K562 (cell line): ENCODE results near the gene SOAT1. TPM values are rescaled to one million over a fixed set of nuclear protein-coding genes. Genes with fewer than 3 reads are reported as not detected.

ENCODE experiments used
- ATAC-seq: fragments of 200-7000 bp; cut with Tn5 transposase; 3 replicates; pipeline ENCODE4 v1.9.1; 2020; ENCODE audit warnings: moderate library complexity
- BruUV-seq: library from RNA; stranded (reverse); fragments of 400-500 nt; replicated peaks from 2 replicates; lab custom pipeline; 2021; lab: Mats Ljungman, UMichigan
- CTCF ChIA-PET: fragments of 300-600 bp; formaldehyde crosslinking; extraction: SDS; loops from one replicate; lab custom pipeline; 2021; ENCODE audit warnings: low intra/inter-chr PET ratio; lab: Yijun Ruan, JAX
- POLR2A ChIA-PET: fragments of 300-600, 350-650 bp; sonication (Branson Sonifier 250); formaldehyde crosslinking; extraction: SDS; loops from one replicate; lab custom pipeline; 2021; ENCODE audit warnings: antibody characterized with exemption, inconsistent platforms; lab: Yijun Ruan, JAX
- DNase-seq, 4 experiments: peaks; one replicate each; pipeline versions ENCODE4 v3.0.0 to v3.0.0-alpha.2; 2011 to 2018; ENCODE audit warnings: low spot score in 3 of 4, mixed read lengths in 3 of 4; ENCODE audit errors: extremely low read depth in 1 of 4
- FAIRE-seq: peaks from 2 replicates; lab custom pipeline; 2011; peaks lifted over from hg19 to GRCh38; lab: Jason Lieb, UNC
- H2AFZ ChIP-seq: 2 replicates; pipeline ENCODE4 v1.6.0; 2011; ENCODE audit warnings: low read depth, low read length, control low read depth, inconsistent platforms
- H3K27ac ChIP-seq: fragments of 200-600 bp; 3 replicates; pipeline ENCODE4 v1.8.0; 2011; ENCODE audit warnings: low read depth, mild to moderate bottlenecking, control low read depth, inconsistent platforms, low read length, moderate library complexity, mixed read lengths; ENCODE audit errors: extremely low read depth
- H3K27me3 ChIP-seq, 2 experiments: fragments of 300-600 bp in 1 of 2; 2 replicates in 1 of 2; 3 replicates in 1 of 2; pipeline versions ENCODE4 v1.6.0 to v1.8.0; 2011; ENCODE audit warnings: inconsistent platforms in 2 of 2, low read length in 2 of 2, mild to moderate bottlenecking in 1 of 2, mixed read lengths in 1 of 2, moderate library complexity in 1 of 2; ENCODE audit not compliant: control insufficient read depth in 2 of 2, insufficient read depth in 2 of 2
- H3K36me3 ChIP-seq: fragments of 300-600 bp; 3 replicates; pipeline ENCODE4 v1.8.0; 2011; ENCODE audit warnings: mild to moderate bottlenecking, low read length, inconsistent platforms; ENCODE audit not compliant: control insufficient read depth, insufficient read depth
- H3K4me1 ChIP-seq, 2 experiments: fragments of 200-600 bp in 1 of 2; replicated peaks in 1 of 2; 2 replicates in 1 of 2; 3 replicates in 1 of 2; pipeline versions ENCODE4 v1.5.1 to v1.8.0; 2011; ENCODE audit warnings: inconsistent platforms in 2 of 2, low read length in 2 of 2, mild to moderate bottlenecking in 1 of 2, mixed read lengths in 1 of 2, moderate library complexity in 1 of 2; ENCODE audit not compliant: control insufficient read depth in 2 of 2, insufficient read depth in 2 of 2
- H3K4me2 ChIP-seq: 2 replicates; pipeline ENCODE4 v1.6.1; 2011; ENCODE audit warnings: low read length, control low read depth, inconsistent platforms, mixed read lengths; ENCODE audit not compliant: insufficient read depth
- H3K4me3 ChIP-seq: fragments of 200-600 bp; sonication (generic), shearing (Covaris generic); 2 replicates; pipeline ENCODE4 v1.5.1; 2016; ENCODE audit warnings: control low read depth, inconsistent platforms
- H3K79me2 ChIP-seq: fragments of 200-600 bp; 3 replicates; pipeline ENCODE4 v1.8.0; 2011; ENCODE audit warnings: low read length, inconsistent platforms; ENCODE audit not compliant: control insufficient read depth, insufficient read depth
- H3K9ac ChIP-seq, 2 experiments: 2 replicates each; pipeline versions ENCODE4 v1.6.0 to v1.6.1; 2011; ENCODE audit warnings: low read depth in 2 of 2, low read length in 2 of 2, control low read depth in 1 of 2, inconsistent platforms in 1 of 2, mild to moderate bottlenecking in 1 of 2, mixed read lengths in 1 of 2; ENCODE audit not compliant: insufficient read depth in 1 of 2
- H3K9me1 ChIP-seq: one replicate; pipeline ENCODE4 v1.6.0; 2011; ENCODE audit warnings: inconsistent platforms, mild to moderate bottlenecking, low read length, moderate library complexity; ENCODE audit not compliant: control insufficient read depth, insufficient read depth
- H3K9me3 ChIP-seq: replicated peaks from 2 replicates; pipeline ENCODE4 v1.5.1; 2011; ENCODE audit warnings: low read depth, low read length, inconsistent platforms; ENCODE audit not compliant: control insufficient read depth, insufficient read depth
- H4K20me1 ChIP-seq: replicated peaks from 2 replicates; pipeline ENCODE4 v1.6.1; 2011; ENCODE audit warnings: low read length, inconsistent platforms, mixed read lengths; ENCODE audit not compliant: control insufficient read depth, insufficient read depth
- CHD4 ChIP-seq: fragments of 200-600 bp; sonication (generic); IDR thresholded peaks from 3 replicates; pipeline ENCODE4 v1.6.1; 2012; ENCODE audit warnings: low read depth, mild to moderate bottlenecking, mixed read lengths, low read length, inconsistent platforms; ENCODE audit not compliant: insufficient read depth, insufficient replicate concordance, poor library complexity, severe bottlenecking
- ETV6 ChIP-seq, 3 experiments: fragments of 150-350 bp in 1 of 3; sonication (generic) in 1 of 3; formaldehyde crosslinking in 1 of 3; IDR thresholded peaks; 2 replicates each; pipeline versions ENCODE4 v1.6.1 to v1.8.0; 2014 to 2022; ENCODE audit warnings: borderline replicate concordance in 2 of 3, low read depth in 2 of 3, antibody characterized with exemption in 1 of 3, low read length in 1 of 3, mild to moderate bottlenecking in 1 of 3, missing genetic modification reagents in 1 of 3
- SMAD3 ChIP-seq: fragments of 450-650 bp; formaldehyde crosslinking; conservative IDR thresholded peaks from 2 replicates; pipeline ENCODE4 v1.4.0; 2020; ENCODE audit warnings: mild to moderate bottlenecking
- SPI1 ChIP-seq: IDR thresholded peaks from 2 replicates; pipeline ENCODE4 v1.6.1; 2011; ENCODE audit warnings: low read depth, low read length, control low read depth, borderline replicate concordance
- TCF7L2 ChIP-seq: fragments of 150-350 bp; IDR thresholded peaks from 2 replicates; pipeline ENCODE4 v1.6.1; 2016; ENCODE audit warnings: low read depth, mild to moderate bottlenecking, low read length, moderate library complexity
- TCFL5 ChIP-seq: fragments of 250-450 bp; sonication (Bioruptor Pico); conservative IDR thresholded peaks from 2 replicates; pipeline ENCODE4 v1.6.1; 2021; ENCODE audit warnings: mild to moderate bottlenecking, moderate library complexity, matching md5 sums
- ZFP36 ChIP-seq: fragments of 150-350 bp; IDR thresholded peaks from 2 replicates; pipeline ENCODE4 v1.6.1; 2018; ENCODE audit warnings: low read length, low read depth; ENCODE audit not compliant: partially characterized antibody
- ZNF121 ChIP-seq: sonication (generic); formaldehyde crosslinking; conservative IDR thresholded peaks from 2 replicates; pipeline ENCODE4 v1.8.0; 2022; ENCODE audit warnings: missing genetic modification reagents
- ZNF197 ChIP-seq: fragments of 200-800 bp; sonication (Bioruptor generic); IDR thresholded peaks from 2 replicates; pipeline ENCODE4 v1.6.1; 2016; ENCODE audit warnings: low read depth, missing genetic modification characterization, missing compliant biosample characterization
- ZNF717 ChIP-seq: fragments of 250-450 bp; sonication (Bioruptor Pico); IDR thresholded peaks from 2 replicates; pipeline ENCODE4 v1.5.0; 2021
- ZNF75A ChIP-seq: fragments of 450-650 bp; formaldehyde crosslinking; IDR thresholded peaks from 2 replicates; pipeline ENCODE4 v1.4.0; 2020; ENCODE audit warnings: mild to moderate bottlenecking
- WGBS: fragments of 100-300 bp; shearing (Covaris generic); methylation state at CpG from one replicate; pipeline ENCODE4 v1.1.6; 2016; ENCODE audit warnings: low coverage, mixed read lengths; ENCODE audit not compliant: insufficient coverage; ENCODE audit errors: missing lambda C conversion rate; 5-methylcytosine and 5-hydroxymethylcytosine counted together
- in situ Hi-C: fragments of 300-500 bp; cut with MboI; formaldehyde crosslinking; loops from 4 replicates; pipeline ENCODE4 v1.15.0; 2018; ENCODE audit warnings: inconsistent platforms, mixed read lengths
- intact Hi-C: fragments of 100-400 bp; cut with micrococcal nuclease; formaldehyde crosslinking; loops from 2 replicates; pipeline ENCODE4 v1.14.2; 2022
- polyA plus RNA-seq, 8 experiments: library from polyadenylated mRNA; depleted of rRNA in 4 of 8; stranded (reverse) in 5 of 8; unstranded in 3 of 8; fragments of >200 nt; fragmentation: Nextera tagmentation in 2 of 8; fragmentation: Illumina TruSeq in 1 of 8; extraction: Ambion mirVana in 2 of 8; extraction: Trizol in 1 of 8; gene quantifications; 2 replicates each; pipeline versions ENCODE4 v1.2.1 to v1.2.3, GENCODE V29; 2011 to 2014; ENCODE audit warnings: inconsistent platforms in 1 of 8, missing spikeins in 1 of 8
- total RNA-seq, 7 experiments: library from RNA; depleted of rRNA in 6 of 7; stranded (reverse); fragments of >200 nt in 6 of 7; fragmentation: Illumina TruSeq in 2 of 7; extraction: Trizol in 2 of 7; gene quantifications; 2 replicates each; pipeline versions ENCODE4 v1.2.1 to v1.2.3, GENCODE V29; 2011 to 2021; ENCODE audit warnings: low replicate concordance in 1 of 7
- TF ChIP-seq, protein P1 (sequence below): fragments of 450-650 bp; IDR thresholded peaks from 2 replicates; pipeline ENCODE4 v1.6.1; 2017; ENCODE audit warnings: antibody characterized with exemption

Gene SOAT1
- total and polyA plus RNA-seq, 9 of the 15 experiments (the other 6 are each of a cell fraction or from before 2014, with no cell fraction given) = 5.5 to 29.1 (median 17.3) TPM

GRCh38 chr1:179318491-179318890 is 24.9 kb downstream of the SOAT1 start:
- CTCF ChIA-PET = no interaction called here
- in situ Hi-C loops (no loop called here), intact Hi-C loops (no loop called here)
- H3K9ac ChIP-seq = no peak overlapping the region
- no peaks in the 10 kb centered on the region for H3K36me3 ChIP-seq
- H3K27me3 ChIP-seq = no peaks in the 10 kb centered on the region
- H3K9me1 ChIP-seq = no peaks in the 10 kb centered on the region
- H3K4me2 ChIP-seq = no peak overlapping the region
- ATAC-seq (0 out of 3 replicates have a peak, but pooled peaks have one; percentile 36), DNase-seq (no peak), FAIRE-seq (no peak)
- no TSS peak for BruUV-seq
- H3K79me2 ChIP-seq = no peaks in the 10 kb centered on the region
- H3K9me3 ChIP-seq = no peaks in the 10 kb centered on the region
- no peak overlapping the region for H3K27ac ChIP-seq
- WGBS = 54% methylated on average over 5 of the region's 5 CpGs
- H4K20me1 ChIP-seq = no peaks in the 10 kb centered on the region
- H3K4me3 ChIP-seq = no peak overlapping the region
- no peak overlapping the region for H2AFZ ChIP-seq
- POLR2A ChIA-PET = no interaction called here
- no peaks in the 10 kb centered on the region for H3K4me1 ChIP-seq
- no peak for TF ChIP-seq ETV6 (IDR thresholded peaks at IDR 0.05; ENCODE audit: borderline replicate concordance in 1 of 2, low read depth in 2 of 2, low read length in 1 of 2)
- TF ChIP-seq ETV6 (CRISPR knock-in tag; IDR thresholded peaks at IDR 0.05; ENCODE audit: borderline replicate concordance) = no peak
- peak; percentile 92 for TF ChIP-seq SPI1

- ChIA-PET CTCF (no interaction called here), POLR2A (no interaction called here)
- BruUV-seq = no TSS peak
- ATAC-seq (no peak), FAIRE-seq (no peak), DNase-seq (no peak)
- no peak overlapping the region for H3K4me2 ChIP-seq
- intact Hi-C loops (no loop called here), in situ Hi-C loops (no loop called here)
- no peak overlapping the region for H2AFZ ChIP-seq
- no peaks in the 10 kb centered on the region for H3K79me2 ChIP-seq
- H4K20me1 ChIP-seq = no peaks in the 10 kb centered on the region
- no peak overlapping the region for H3K9ac ChIP-seq
- H3K27me3 ChIP-seq = no peaks in the 10 kb centered on the region
- H3K36me3 ChIP-seq = no peaks in the 10 kb centered on the region
- WGBS = 70% methylated on average over 5 of the region's 5 CpGs
- no peaks in the 10 kb centered on the region for H3K9me1 ChIP-seq
- H3K4me3 ChIP-seq = no peak overlapping the region
- H3K27ac ChIP-seq = no peak overlapping the region
- no peaks in the 10 kb centered on the region for H3K4me1 ChIP-seq
- H3K9me3 ChIP-seq = no peaks in the 10 kb centered on the region
- TF ChIP-seq TCF7L2 (no peak), TCFL5 (CRISPR knock-in tag) (no peak), CHD4 (no peak), ZNF197 (no peak), ZNF717 (CRISPR knock-in tag) (no peak), ZFP36 (no peak), ZNF75A (CRISPR knock-in tag) (no peak), ZNF121 (CRISPR knock-in tag) (peak; percentile 99), SMAD3 (CRISPR knock-in tag) (no peak)
- TF ChIP-seq, protein P1, sequence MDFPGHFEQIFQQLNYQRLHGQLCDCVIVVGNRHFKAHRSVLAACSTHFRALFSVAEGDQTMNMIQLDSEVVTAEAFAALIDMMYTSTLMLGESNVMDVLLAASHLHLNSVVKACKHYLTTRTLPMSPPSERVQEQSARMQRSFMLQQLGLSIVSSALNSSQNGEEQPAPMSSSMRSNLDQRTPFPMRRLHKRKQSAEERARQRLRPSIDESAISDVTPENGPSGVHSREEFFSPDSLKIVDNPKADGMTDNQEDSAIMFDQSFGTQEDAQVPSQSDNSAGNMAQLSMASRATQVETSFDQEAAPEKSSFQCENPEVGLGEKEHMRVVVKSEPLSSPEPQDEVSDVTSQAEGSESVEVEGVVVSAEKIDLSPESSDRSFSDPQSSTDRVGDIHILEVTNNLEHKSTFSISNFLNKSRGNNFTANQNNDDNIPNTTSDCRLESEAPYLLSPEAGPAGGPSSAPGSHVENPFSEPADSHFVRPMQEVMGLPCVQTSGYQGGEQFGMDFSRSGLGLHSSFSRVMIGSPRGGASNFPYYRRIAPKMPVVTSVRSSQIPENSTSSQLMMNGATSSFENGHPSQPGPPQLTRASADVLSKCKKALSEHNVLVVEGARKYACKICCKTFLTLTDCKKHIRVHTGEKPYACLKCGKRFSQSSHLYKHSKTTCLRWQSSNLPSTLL = no peak
Observed at GRCh38 chr1:179321533-179322216, 28.1 kb downstream of the SOAT1 start.
